Uterus (tissue), 2 donors: Measurements from ENCODE around the gene ALDH4A1.

Experiments
- POLR2A ChIP-seq, 2 donors: fragments of 450-650 bp; IDR thresholded peaks; one replicate each; pipeline ENCODE4 v1.6.1; 2016; ENCODE audit warnings: antibody characterized with exemption in 2 of 2, mild to moderate bottlenecking in 1 of 2, moderate library complexity in 1 of 2
- TF ChIP-seq, protein P1 (sequence below), 4 experiments: fragments of 200-600 bp in 2 of 4; fragments of 450-650 bp in 2 of 4; sonication (generic) in 2 of 4; IDR thresholded peaks; one replicate each; pipeline ENCODE4 v1.5.1; 2016 to 2019; ENCODE audit warnings: antibody characterized with exemption in 4 of 4, mild to moderate bottlenecking in 2 of 4, moderate library complexity in 1 of 4

DNA sequence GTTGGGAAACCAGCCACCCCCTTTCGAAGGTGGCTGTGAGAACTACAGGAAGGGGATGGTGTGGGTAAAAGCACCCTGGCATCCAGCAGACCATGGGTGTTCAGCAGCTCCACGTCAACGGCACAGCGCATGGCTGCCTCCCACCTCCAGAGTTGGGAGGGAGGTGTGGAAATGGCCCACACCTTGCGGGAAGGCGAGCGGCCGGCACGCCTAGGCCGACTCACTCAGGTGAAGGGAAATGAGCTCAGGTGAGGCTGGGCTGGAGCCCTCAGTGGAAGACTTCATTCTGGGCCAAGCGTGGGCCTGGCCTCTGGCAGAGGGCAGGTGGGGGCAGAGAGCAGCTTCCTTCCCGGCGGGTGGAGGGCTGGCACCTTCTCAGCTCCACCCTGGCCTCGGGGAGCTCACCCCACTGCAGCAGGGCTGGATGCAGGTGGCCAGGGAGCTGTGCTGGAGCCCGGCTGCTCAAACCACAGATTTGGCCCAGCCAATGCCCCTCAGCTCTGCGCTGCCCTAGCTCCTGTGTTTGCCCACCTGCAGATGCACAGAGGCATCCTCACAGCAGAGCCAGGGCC is 24.8 kb upstream of the ALDH4A1 start:
- TF ChIP-seq, protein P1, sequence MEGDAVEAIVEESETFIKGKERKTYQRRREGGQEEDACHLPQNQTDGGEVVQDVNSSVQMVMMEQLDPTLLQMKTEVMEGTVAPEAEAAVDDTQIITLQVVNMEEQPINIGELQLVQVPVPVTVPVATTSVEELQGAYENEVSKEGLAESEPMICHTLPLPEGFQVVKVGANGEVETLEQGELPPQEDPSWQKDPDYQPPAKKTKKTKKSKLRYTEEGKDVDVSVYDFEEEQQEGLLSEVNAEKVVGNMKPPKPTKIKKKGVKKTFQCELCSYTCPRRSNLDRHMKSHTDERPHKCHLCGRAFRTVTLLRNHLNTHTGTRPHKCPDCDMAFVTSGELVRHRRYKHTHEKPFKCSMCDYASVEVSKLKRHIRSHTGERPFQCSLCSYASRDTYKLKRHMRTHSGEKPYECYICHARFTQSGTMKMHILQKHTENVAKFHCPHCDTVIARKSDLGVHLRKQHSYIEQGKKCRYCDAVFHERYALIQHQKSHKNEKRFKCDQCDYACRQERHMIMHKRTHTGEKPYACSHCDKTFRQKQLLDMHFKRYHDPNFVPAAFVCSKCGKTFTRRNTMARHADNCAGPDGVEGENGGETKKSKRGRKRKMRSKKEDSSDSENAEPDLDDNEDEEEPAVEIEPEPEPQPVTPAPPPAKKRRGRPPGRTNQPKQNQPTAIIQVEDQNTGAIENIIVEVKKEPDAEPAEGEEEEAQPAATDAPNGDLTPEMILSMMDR (IDR thresholded peaks at IDR 0.05) = no peak
- no peak for TF ChIP-seq POLR2A (IDR thresholded peaks at IDR 0.05)
